K562 (cell line): ENCODE data around the gene OTULIN. TPM values are rescaled to one million over a fixed set of nuclear protein-coding genes. Genes with fewer than 3 reads are reported as not detected.

Experiments
- ATF7 ChIP-seq: fragments of 450-650 bp; IDR thresholded peaks from 2 replicates; pipeline ENCODE4 v1.7.1; 2014; ENCODE audit warnings: mild to moderate bottlenecking, moderate library complexity
- ELF4 ChIP-seq: fragments of 450-650 bp; formaldehyde crosslinking; IDR thresholded peaks from 2 replicates; pipeline ENCODE4 v1.4.0; 2022; ENCODE audit warnings: missing genetic modification characterization
- GATAD2B ChIP-seq: fragments of 450-650 bp; IDR thresholded peaks from 2 replicates; pipeline ENCODE4 v1.6.1; 2017; ENCODE audit warnings: mild to moderate bottlenecking, borderline replicate concordance
- GMEB1 ChIP-seq: fragments of 250-450 bp; sonication (Bioruptor Pico); IDR thresholded peaks from 2 replicates; pipeline ENCODE4 v1.4.0; 2020; ENCODE audit warnings: mild to moderate bottlenecking
- HOXB6 ChIP-seq: fragments of 250-450 bp; sonication (Bioruptor Pico); IDR thresholded peaks from 2 replicates; pipeline ENCODE4 v1.5.1; 2022; ENCODE audit warnings: mild to moderate bottlenecking, borderline replicate concordance
- RERE ChIP-seq: sonication (generic); formaldehyde crosslinking; IDR thresholded peaks from 2 replicates; pipeline ENCODE4 v1.8.0; 2023; ENCODE audit warnings: missing genetic modification reagents, mild to moderate bottlenecking, borderline replicate concordance
- TFAP4 ChIP-seq: sonication (generic); formaldehyde crosslinking; IDR thresholded peaks from 2 replicates; pipeline ENCODE4 v1.8.0; 2022; ENCODE audit warnings: missing genetic modification reagents, mild to moderate bottlenecking, moderate library complexity, borderline replicate concordance
- ZFP36 ChIP-seq: fragments of 150-350 bp; IDR thresholded peaks from 2 replicates; pipeline ENCODE4 v1.6.1; 2018; ENCODE audit warnings: low read length, low read depth; ENCODE audit not compliant: partially characterized antibody
- ZNF318 ChIP-seq, 2 experiments: fragments of 450-650 bp; IDR thresholded peaks; 2 replicates each; pipeline ENCODE4 v1.6.1; 2016; ENCODE audit warnings: mild to moderate bottlenecking in 2 of 2, borderline replicate concordance in 1 of 2, low read depth in 1 of 2, moderate library complexity in 1 of 2
- polyA plus RNA-seq, 8 experiments: library from polyadenylated mRNA; depleted of rRNA in 4 of 8; stranded (reverse) in 5 of 8; unstranded in 3 of 8; fragments of >200 nt; fragmentation: Nextera tagmentation in 2 of 8; fragmentation: Illumina TruSeq in 1 of 8; extraction: Ambion mirVana in 2 of 8; extraction: Trizol in 1 of 8; gene quantifications; 2 replicates each; pipeline versions ENCODE4 v1.2.1 to v1.2.3, GENCODE V29; 2011 to 2014; ENCODE audit warnings: inconsistent platforms in 1 of 8, missing spikeins in 1 of 8
- total RNA-seq, 7 experiments: library from RNA; depleted of rRNA in 6 of 7; stranded (reverse); fragments of >200 nt in 6 of 7; fragmentation: Illumina TruSeq in 2 of 7; extraction: Trizol in 2 of 7; gene quantifications; 2 replicates each; pipeline versions ENCODE4 v1.2.1 to v1.2.3, GENCODE V29; 2011 to 2021; ENCODE audit warnings: low replicate concordance in 1 of 7

OTULIN gene
- total and polyA plus RNA-seq, 9 of the 15 experiments (the other 6 are each of a cell fraction or from before 2014, with no cell fraction given), result 3.3 to 33.6 (median 20.1) TPM

- no peak for TF ChIP-seq ELF4 (CRISPR knock-in tag)
- no peak for TF ChIP-seq ATF7
- no peak for TF ChIP-seq HOXB6
- TF ChIP-seq GMEB1 (CRISPR knock-in tag), result no peak
- TF ChIP-seq RERE (CRISPR knock-in tag), result no peak
- no peak for TF ChIP-seq ZNF318 (IDR thresholded peaks at IDR 0.05; ENCODE audit: borderline replicate concordance in 1 of 2, low read depth in 1 of 2)
- no peak for TF ChIP-seq GATAD2B
- TF ChIP-seq ZFP36, result no peak
- no peak for TF ChIP-seq TFAP4 (CRISPR knock-in tag)
Observed at GRCh38 chr5:14628346-14628745, 36.2 kb upstream of the OTULIN start (continued).
